HEK293 (cell line): Measurements from ENCODE around the gene SIK2.
"Not testable (repeated sequence)": the region's sequence is repeated elsewhere in the genome, so short reads cannot be mapped to it uniquely, and the experiment has no call there.

Experiments
- CTCF ChIA-PET: fragments of 350-600 bp; formaldehyde crosslinking; extraction: SDS; loops from one replicate; lab custom pipeline; 2021; ENCODE audit warnings: antibody characterized with exemption; lab: Yijun Ruan, JAX
- POLR2A ChIA-PET: fragments of 300-600 bp; formaldehyde crosslinking; extraction: SDS; loops from one replicate; lab custom pipeline; 2020; ENCODE audit warnings: antibody characterized with exemption, inconsistent platforms; lab: Yijun Ruan, JAX
- H3K27ac ChIP-seq: fragments of 200-500 bp; sonication (Bioruptor generic); 2 replicates; pipeline ENCODE4 v1.5.1; 2014; ENCODE audit warnings: low read depth, low read length, control low read depth, inconsistent platforms; ENCODE audit errors: extremely low read depth
- H3K36me3 ChIP-seq, 2 experiments: fragments of 200-500 bp in 1 of 2; sonication (Bioruptor generic) in 1 of 2; 1 replicate in 1 of 2; 2 replicates in 1 of 2; pipeline ENCODE4 v1.5.1; 2014 to 2017; ENCODE audit warnings: inconsistent platforms in 2 of 2, low read length in 2 of 2; ENCODE audit not compliant: control insufficient read depth in 2 of 2, insufficient read depth in 1 of 2
- H3K4me1 ChIP-seq: fragments of 200-500 bp; sonication (Bioruptor generic); 2 replicates; pipeline ENCODE4 v1.5.1; 2014; ENCODE audit warnings: mild to moderate bottlenecking, low read length, inconsistent platforms; ENCODE audit not compliant: control insufficient read depth, insufficient read depth
- H3K4me3 ChIP-seq: 2 replicates; pipeline ENCODE4 v1.5.1; 2011; ENCODE audit warnings: low read depth, mild to moderate bottlenecking, control low read depth, low read length, moderate library complexity
- H3K9me3 ChIP-seq: fragments of 200-500 bp; sonication (Bioruptor generic); 2 replicates; pipeline ENCODE4 v1.5.1; 2014; ENCODE audit warnings: low read depth, low read length, inconsistent platforms; ENCODE audit not compliant: control insufficient read depth, insufficient read depth
- IKZF3 ChIP-seq: fragments of 450-650 bp; IDR thresholded peaks from 2 replicates; pipeline ENCODE4 v1.5.0; 2018; ENCODE audit warnings: missing biosample characterization, mild to moderate bottlenecking, missing genetic modification characterization, moderate library complexity
- MYNN ChIP-seq: fragments of 450-650 bp; formaldehyde crosslinking; IDR thresholded peaks from 2 replicates; pipeline ENCODE4 v1.5.1; 2016; ENCODE audit warnings: missing biosample characterization, missing genetic modification characterization, borderline replicate concordance
- PRDM1 ChIP-seq: fragments of 450-650 bp; formaldehyde crosslinking; IDR thresholded peaks from 2 replicates; pipeline ENCODE4; 2016; ENCODE audit warnings: missing biosample characterization, missing genetic modification characterization
- SCRT1 ChIP-seq: fragments of 450-650 bp; formaldehyde crosslinking; IDR thresholded peaks from 2 replicates; pipeline ENCODE4 v1.5.1; 2016; ENCODE audit warnings: missing biosample characterization, missing genetic modification characterization, borderline replicate concordance
- SP2 ChIP-seq: fragments of 450-650 bp; formaldehyde crosslinking; IDR thresholded peaks from 2 replicates; pipeline ENCODE4 v1.5.1; 2016; ENCODE audit warnings: missing biosample characterization, missing genetic modification characterization
- TCF7L2 ChIP-seq: IDR thresholded peaks from 2 replicates; pipeline ENCODE4 v1.6.1; 2011; ENCODE audit warnings: low read depth, mild to moderate bottlenecking, inconsistent platforms, low read length, moderate library complexity, borderline replicate concordance
- ZBTB8A ChIP-seq: fragments of 450-650 bp; formaldehyde crosslinking; IDR thresholded peaks from 2 replicates; pipeline ENCODE4 v1.5.1; 2016; ENCODE audit warnings: missing biosample characterization, missing genetic modification characterization
- ZFP37 ChIP-seq: fragments of 450-650 bp; formaldehyde crosslinking; IDR thresholded peaks from 2 replicates; pipeline ENCODE4 v1.5.1; 2016; ENCODE audit warnings: missing biosample characterization, missing genetic modification characterization
- ZNF10 ChIP-seq: fragments of 450-650 bp; formaldehyde crosslinking; IDR thresholded peaks from 2 replicates; pipeline ENCODE4 v1.5.1; 2017; ENCODE audit warnings: missing biosample characterization, missing genetic modification characterization
- ZNF302 ChIP-seq: fragments of 450-650 bp; formaldehyde crosslinking; IDR thresholded peaks from 2 replicates; pipeline ENCODE4 v1.5.1; 2016; ENCODE audit warnings: missing biosample characterization, missing genetic modification characterization, low read depth
- ZNF391 ChIP-seq: fragments of 450-650 bp; formaldehyde crosslinking; IDR thresholded peaks from 2 replicates; pipeline ENCODE4 v1.5.1; 2016; ENCODE audit warnings: low read depth, missing biosample characterization, missing genetic modification characterization, borderline replicate concordance
- ZNF394 ChIP-seq: fragments of 450-650 bp; formaldehyde crosslinking; IDR thresholded peaks from 2 replicates; pipeline ENCODE4 v1.5.1; 2016; ENCODE audit warnings: missing biosample characterization, missing genetic modification characterization, mild to moderate bottlenecking, moderate library complexity, borderline replicate concordance
- ZNF473 ChIP-seq: fragments of 450-650 bp; formaldehyde crosslinking; IDR thresholded peaks from 2 replicates; pipeline ENCODE4 v1.5.1; 2017; ENCODE audit warnings: missing biosample characterization, missing genetic modification characterization
- ZNF514 ChIP-seq: fragments of 450-650 bp; formaldehyde crosslinking; IDR thresholded peaks from 2 replicates; pipeline ENCODE4 v1.5.1; 2016; ENCODE audit warnings: missing biosample characterization, missing genetic modification characterization
- ZNF549 ChIP-seq: fragments of 450-650 bp; IDR thresholded peaks from 2 replicates; pipeline ENCODE4 v1.5.1; 2018; ENCODE audit warnings: missing biosample characterization, missing genetic modification characterization, mild to moderate bottlenecking, inconsistent platforms, moderate library complexity
- ZNF555 ChIP-seq: fragments of 450-650 bp; formaldehyde crosslinking; conservative IDR thresholded peaks from 2 replicates; pipeline ENCODE4 v1.5.1; 2017; ENCODE audit warnings: missing biosample characterization, mild to moderate bottlenecking, missing genetic modification characterization, inconsistent platforms
- ZNF600 ChIP-seq: fragments of 450-650 bp; formaldehyde crosslinking; IDR thresholded peaks from 2 replicates; pipeline ENCODE4 v1.5.1; 2016; ENCODE audit warnings: missing biosample characterization, missing genetic modification characterization
- ZNF785 ChIP-seq: fragments of 450-650 bp; formaldehyde crosslinking; IDR thresholded peaks from 2 replicates; pipeline ENCODE4 v1.5.1; 2016; ENCODE audit warnings: missing biosample characterization, missing genetic modification characterization
- TF ChIP-seq, protein P1 (sequence below): fragments of 450-650 bp; formaldehyde crosslinking; IDR thresholded peaks from 2 replicates; pipeline ENCODE4 v1.5.1; 2016; ENCODE audit warnings: missing biosample characterization, missing genetic modification characterization
- TF ChIP-seq, protein P2 (sequence below): fragments of 450-650 bp; formaldehyde crosslinking; IDR thresholded peaks from 2 replicates; pipeline ENCODE4 v1.5.1; 2016; ENCODE audit warnings: missing biosample characterization, missing genetic modification characterization
- TF ChIP-seq, protein P3 (sequence below): fragments of 450-650 bp; formaldehyde crosslinking; IDR thresholded peaks from 2 replicates; pipeline ENCODE4 v1.5.1; 2016; ENCODE audit warnings: missing biosample characterization, missing genetic modification characterization
- TF ChIP-seq, protein P4 (sequence below): sonication (generic); formaldehyde crosslinking; IDR thresholded peaks from 2 replicates; pipeline ENCODE4 v1.8.1; 2022; ENCODE audit warnings: mild to moderate bottlenecking, moderate library complexity, missing genetic modification reagents
- TF ChIP-seq, protein P5 (sequence below): fragments of 450-650 bp; formaldehyde crosslinking; IDR thresholded peaks from 2 replicates; pipeline ENCODE4 v1.5.1; 2017; ENCODE audit warnings: missing biosample characterization, missing genetic modification characterization

The SIK2 gene

DNA sequence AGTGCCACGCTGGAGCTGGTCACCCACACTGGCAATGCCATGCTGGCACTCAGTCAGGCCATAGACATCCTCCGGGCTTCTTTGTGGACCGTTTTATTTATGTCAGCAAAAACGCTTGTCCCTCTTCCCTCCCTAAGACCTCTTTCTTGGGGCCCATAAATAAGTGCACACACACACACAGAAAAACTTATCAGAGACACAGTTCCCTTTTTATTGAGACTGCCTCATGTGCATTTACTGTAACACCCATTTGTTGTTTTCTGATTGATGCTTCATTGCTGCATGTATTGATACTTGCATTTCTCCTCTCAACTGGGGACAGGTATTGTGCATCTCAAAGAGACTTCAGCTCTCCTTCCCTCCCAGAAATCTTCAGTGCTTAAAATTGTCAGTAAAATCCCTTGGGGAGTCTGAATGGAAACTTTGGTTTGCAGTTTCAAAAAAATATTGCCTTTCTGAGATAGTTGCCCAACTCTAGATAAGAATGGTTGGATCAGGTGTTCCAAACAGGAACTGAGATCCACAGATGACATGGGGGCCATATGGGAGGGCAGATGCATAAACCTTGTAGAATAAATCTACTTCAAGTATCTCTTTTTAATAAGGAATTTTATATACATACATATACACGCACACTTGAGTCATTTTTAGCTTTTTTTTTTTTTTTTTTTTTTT, 113.0 kb downstream of the SIK2 start:
- Histone ChIP-seq H3K9me3 (no peaks in the 10 kb centered on the region), H3K27ac (no peak overlapping the region), H3K36me3 (peaks cover 0 to 52% of the 10 kb centered on the region in 2 experiments; a peak in 2 of 3 replicates), H3K4me3 (no peak overlapping the region), H3K4me1 (peaks cover 4% of the 10 kb centered on the region)
- no peak for TF ChIP-seq TCF7L2
- TF ChIP-seq ZNF555 (tag by site-specific recombination), result no peak
- no peak for TF ChIP-seq SCRT1 (tag by site-specific recombination)
- TF ChIP-seq, protein P1, sequence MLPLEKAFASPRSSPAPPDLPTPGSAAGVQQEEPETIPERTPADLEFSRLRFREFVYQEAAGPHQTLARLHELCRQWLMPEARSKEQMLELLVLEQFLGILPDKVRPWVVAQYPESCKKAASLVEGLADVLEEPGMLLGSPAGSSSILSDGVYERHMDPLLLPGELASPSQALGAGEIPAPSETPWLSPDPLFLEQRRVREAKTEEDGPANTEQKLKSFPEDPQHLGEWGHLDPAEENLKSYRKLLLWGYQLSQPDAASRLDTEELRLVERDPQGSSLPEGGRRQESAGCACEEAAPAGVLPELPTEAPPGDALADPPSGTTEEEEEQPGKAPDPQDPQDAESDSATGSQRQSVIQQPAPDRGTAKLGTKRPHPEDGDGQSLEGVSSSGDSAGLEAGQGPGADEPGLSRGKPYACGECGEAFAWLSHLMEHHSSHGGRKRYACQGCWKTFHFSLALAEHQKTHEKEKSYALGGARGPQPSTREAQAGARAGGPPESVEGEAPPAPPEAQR (tag by site-specific recombination), result no peak
- no peak for TF ChIP-seq ZNF391 (tag by site-specific recombination)
- no peak for TF ChIP-seq ZNF549 (tag by site-specific recombination)
- TF ChIP-seq, protein P2, sequence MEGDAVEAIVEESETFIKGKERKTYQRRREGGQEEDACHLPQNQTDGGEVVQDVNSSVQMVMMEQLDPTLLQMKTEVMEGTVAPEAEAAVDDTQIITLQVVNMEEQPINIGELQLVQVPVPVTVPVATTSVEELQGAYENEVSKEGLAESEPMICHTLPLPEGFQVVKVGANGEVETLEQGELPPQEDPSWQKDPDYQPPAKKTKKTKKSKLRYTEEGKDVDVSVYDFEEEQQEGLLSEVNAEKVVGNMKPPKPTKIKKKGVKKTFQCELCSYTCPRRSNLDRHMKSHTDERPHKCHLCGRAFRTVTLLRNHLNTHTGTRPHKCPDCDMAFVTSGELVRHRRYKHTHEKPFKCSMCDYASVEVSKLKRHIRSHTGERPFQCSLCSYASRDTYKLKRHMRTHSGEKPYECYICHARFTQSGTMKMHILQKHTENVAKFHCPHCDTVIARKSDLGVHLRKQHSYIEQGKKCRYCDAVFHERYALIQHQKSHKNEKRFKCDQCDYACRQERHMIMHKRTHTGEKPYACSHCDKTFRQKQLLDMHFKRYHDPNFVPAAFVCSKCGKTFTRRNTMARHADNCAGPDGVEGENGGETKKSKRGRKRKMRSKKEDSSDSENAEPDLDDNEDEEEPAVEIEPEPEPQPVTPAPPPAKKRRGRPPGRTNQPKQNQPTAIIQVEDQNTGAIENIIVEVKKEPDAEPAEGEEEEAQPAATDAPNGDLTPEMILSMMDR (tag by site-specific recombination), result no peak
- TF ChIP-seq, protein P3, sequence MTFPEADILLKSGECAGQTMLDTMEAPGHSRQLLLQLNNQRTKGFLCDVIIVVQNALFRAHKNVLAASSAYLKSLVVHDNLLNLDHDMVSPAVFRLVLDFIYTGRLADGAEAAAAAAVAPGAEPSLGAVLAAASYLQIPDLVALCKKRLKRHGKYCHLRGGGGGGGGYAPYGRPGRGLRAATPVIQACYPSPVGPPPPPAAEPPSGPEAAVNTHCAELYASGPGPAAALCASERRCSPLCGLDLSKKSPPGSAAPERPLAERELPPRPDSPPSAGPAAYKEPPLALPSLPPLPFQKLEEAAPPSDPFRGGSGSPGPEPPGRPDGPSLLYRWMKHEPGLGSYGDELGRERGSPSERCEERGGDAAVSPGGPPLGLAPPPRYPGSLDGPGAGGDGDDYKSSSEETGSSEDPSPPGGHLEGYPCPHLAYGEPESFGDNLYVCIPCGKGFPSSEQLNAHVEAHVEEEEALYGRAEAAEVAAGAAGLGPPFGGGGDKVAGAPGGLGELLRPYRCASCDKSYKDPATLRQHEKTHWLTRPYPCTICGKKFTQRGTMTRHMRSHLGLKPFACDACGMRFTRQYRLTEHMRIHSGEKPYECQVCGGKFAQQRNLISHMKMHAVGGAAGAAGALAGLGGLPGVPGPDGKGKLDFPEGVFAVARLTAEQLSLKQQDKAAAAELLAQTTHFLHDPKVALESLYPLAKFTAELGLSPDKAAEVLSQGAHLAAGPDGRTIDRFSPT (tag by site-specific recombination), result no peak
- TF ChIP-seq ZNF514 (tag by site-specific recombination), result no peak
- POLR2A ChIA-PET, result no interaction called here
- CTCF ChIA-PET, result interaction anchor here (0.6 to 0.8 kb wide), 2 partner anchors 148 to 390 kb away, joined by 3 to 5 read pairs; no protein-coding TSS in a partner anchor

DNA sequence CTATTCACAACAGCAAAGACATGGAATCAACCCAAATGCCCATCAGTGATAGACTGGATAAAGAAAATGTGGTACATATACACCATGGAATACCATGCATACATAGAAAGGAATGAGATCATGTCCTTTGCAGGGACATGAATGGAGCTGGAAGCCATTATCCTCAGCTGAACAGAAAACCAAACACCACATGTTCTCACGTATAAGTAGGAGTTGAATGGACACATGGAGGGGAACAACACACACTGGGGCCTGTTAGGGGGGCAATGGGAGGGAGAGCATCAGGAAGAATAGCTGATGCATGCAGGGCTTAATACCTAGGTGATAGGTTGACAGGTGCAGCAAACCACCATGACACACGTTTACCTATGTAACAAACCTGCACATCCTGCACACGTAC, 115.4 kb downstream of the SIK2 start:
- H3K4me1 ChIP-seq, H3K9me3 ChIP-seq, POLR2A ChIA-PET, H3K27ac ChIP-seq, H3K4me3 ChIP-seq: not testable (repeated sequence)
- CTCF ChIA-PET, result interaction anchor here (0.6 to 1.1 kb wide), 4 partner anchors 33 to 131 kb away, joined by 3 to 4 read pairs (median 3); no protein-coding TSS in a partner anchor
- peaks cover 0 to 59% of the 10 kb centered on the region in 2 experiments; a peak in 2 of 3 replicates for H3K36me3 ChIP-seq

DNA sequence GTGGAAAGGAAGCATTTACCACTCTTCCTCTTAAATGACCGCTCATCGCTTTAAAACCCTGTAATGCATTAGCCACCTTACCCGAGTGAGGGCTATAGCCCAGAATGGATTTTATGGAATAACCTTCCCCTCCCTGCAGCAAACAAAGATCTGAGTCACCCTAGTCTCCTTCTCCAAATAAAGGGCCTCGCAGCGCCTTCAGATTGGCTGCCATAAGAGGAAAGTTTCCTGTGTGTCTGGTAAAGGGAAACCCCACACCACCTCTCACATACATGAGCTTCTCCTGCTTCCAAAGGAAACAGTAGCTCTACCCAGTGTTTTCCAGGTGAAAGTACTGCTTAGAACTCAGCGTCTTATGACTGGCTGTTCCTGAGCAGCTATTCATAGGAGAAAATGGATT, 116.2 kb downstream of the SIK2 start:
- H3K27ac ChIP-seq, result no peak overlapping the region
- H3K4me3 ChIP-seq, result no peak overlapping the region
- peaks cover 4% of the 10 kb centered on the region for H3K4me1 ChIP-seq
- ChIA-PET POLR2A (no interaction called here), CTCF (interaction anchor here (0.5 to 1.1 kb wide), 4 partner anchors 114 to 562 kb away, joined by 3 read pairs; no protein-coding TSS in a partner anchor)
- peaks cover 0 to 62% of the 10 kb centered on the region in 2 experiments; a peak in 2 of 3 replicates for H3K36me3 ChIP-seq
- no peaks in the 10 kb centered on the region for H3K9me3 ChIP-seq
- TF ChIP-seq IKZF3 (tag by site-specific recombination) (no peak), PRDM1 (tag by site-specific recombination) (peak; percentile 77), MYNN (no peak), ZNF473 (tag by site-specific recombination) (no peak), ZNF10 (peak; percentile 73), ZNF302 (tag by site-specific recombination) (no peak), ZNF785 (tag by site-specific recombination) (no peak), ZNF394 (tag by site-specific recombination) (no peak), SP2 (no peak), ZFP37 (tag by site-specific recombination) (no peak), ZBTB8A (no peak), ZNF600 (tag by site-specific recombination) (0 out of 2 replicates have a peak, but pooled peaks have one; percentile 56)
- TF ChIP-seq, protein P4, sequence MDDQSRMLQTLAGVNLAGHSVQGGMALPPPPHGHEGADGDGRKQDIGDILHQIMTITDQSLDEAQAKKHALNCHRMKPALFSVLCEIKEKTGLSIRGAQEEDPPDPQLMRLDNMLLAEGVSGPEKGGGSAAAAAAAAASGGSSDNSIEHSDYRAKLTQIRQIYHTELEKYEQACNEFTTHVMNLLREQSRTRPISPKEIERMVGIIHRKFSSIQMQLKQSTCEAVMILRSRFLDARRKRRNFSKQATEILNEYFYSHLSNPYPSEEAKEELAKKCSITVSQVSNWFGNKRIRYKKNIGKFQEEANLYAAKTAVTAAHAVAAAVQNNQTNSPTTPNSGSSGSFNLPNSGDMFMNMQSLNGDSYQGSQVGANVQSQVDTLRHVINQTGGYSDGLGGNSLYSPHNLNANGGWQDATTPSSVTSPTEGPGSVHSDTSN (CRISPR knock-in tag), result no peak
- TF ChIP-seq, protein P5, sequence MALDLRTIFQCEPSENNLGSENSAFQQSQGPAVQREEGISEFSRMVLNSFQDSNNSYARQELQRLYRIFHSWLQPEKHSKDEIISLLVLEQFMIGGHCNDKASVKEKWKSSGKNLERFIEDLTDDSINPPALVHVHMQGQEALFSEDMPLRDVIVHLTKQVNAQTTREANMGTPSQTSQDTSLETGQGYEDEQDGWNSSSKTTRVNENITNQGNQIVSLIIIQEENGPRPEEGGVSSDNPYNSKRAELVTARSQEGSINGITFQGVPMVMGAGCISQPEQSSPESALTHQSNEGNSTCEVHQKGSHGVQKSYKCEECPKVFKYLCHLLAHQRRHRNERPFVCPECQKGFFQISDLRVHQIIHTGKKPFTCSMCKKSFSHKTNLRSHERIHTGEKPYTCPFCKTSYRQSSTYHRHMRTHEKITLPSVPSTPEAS (tag by site-specific recombination), result no peak
